GM21381 (cell line): ENCODE measurements around the gene PCCA.
"Not testable (repeated sequence)": the region's sequence is repeated elsewhere in the genome, so short reads cannot be mapped to it uniquely, and the experiment has no call there.

Source experiments
- ATAC-seq: cut with Tn5 transposase; IDR thresholded peaks from one replicate; pipeline ENCODE4 v1.9.1; 2021; ENCODE audit warnings: mild to moderate bottlenecking, moderate library complexity; ENCODE audit not compliant: unreplicated experiment

PCCA gene

GRCh38 chr13:100088644-100089464, at the start of gene PCCA:
TSS of gene PCCA (plus strand) at chr13:100089093. CDS start at chr13:100089121, 28 bp downstream.
- peak; percentile 98 for ATAC-seq

GRCh38 chr13:100039740-100040139, 49.2 kb upstream of the PCCA start:
- no peak for ATAC-seq

- no peak for ATAC-seq
These were observed 48.7 kb upstream of the PCCA start for GRCh38 chr13:100040196-100040595.

- no peak for ATAC-seq
These were observed 44.0 kb upstream of the PCCA start for GRCh38 chr13:100044936-100045335.

- ATAC-seq: no peak
These were observed 43.5 kb upstream of the PCCA start for GRCh38 chr13:100045355-100045754.

- no peak for ATAC-seq
These were observed 37.8 kb upstream of the PCCA start for GRCh38 chr13:100051070-100051469.

GRCh38 chr13:100059827-100060226, 29.1 kb upstream of the PCCA start:
- no peak for ATAC-seq

- ATAC-seq: no peak
These were observed 25.6 kb upstream of the PCCA start for GRCh38 chr13:100063333-100063732.

GRCh38 chr13:100063906-100064305, 25.0 kb upstream of the PCCA start:
- no peak for ATAC-seq

- ATAC-seq: no peak
These were observed 20.6 kb upstream of the PCCA start for GRCh38 chr13:100068133-100068931.

- no peak for ATAC-seq
These were observed 19.6 kb upstream of the PCCA start for GRCh38 chr13:100069278-100069677.

GRCh38 chr13:100075700-100076587, 12.9 kb upstream of the PCCA start:
- no peak for ATAC-seq

GRCh38 chr13:100079003-100079402, 9.9 kb upstream of the PCCA start:
- ATAC-seq: not testable (repeated sequence)

- ATAC-seq: not testable (repeated sequence)
These were observed 5.5 kb upstream of the PCCA start for GRCh38 chr13:100083401-100083800.

- ATAC-seq: no peak
These were observed 635 bp upstream of the PCCA start for GRCh38 chr13:100088273-100088643.

GRCh38 chr13:100089465-100090032, 656 bp downstream of the PCCA start:
- no peak for ATAC-seq

GRCh38 chr13:100090861-100091260, 2.0 kb downstream of the PCCA start:
- no peak for ATAC-seq

GRCh38 chr13:100091391-100091790, 2.5 kb downstream of the PCCA start:
- no peak for ATAC-seq

- ATAC-seq: not testable (repeated sequence)
These were observed 3.4 kb downstream of the PCCA start for GRCh38 chr13:100092273-100092672.

GRCh38 chr13:100095498-100095897, 6.6 kb downstream of the PCCA start:
- no peak for ATAC-seq

GRCh38 chr13:100096526-100096925, 7.6 kb downstream of the PCCA start:
- ATAC-seq: no peak
